GM03348 (cell line): ENCODE results near the gene SLC19A1.

Experiments used
- DNase-seq: peaks from one replicate; pipeline ENCODE4 v3.0.0; 2012; ENCODE audit warnings: low spot score

Gene SLC19A1

DNA sequence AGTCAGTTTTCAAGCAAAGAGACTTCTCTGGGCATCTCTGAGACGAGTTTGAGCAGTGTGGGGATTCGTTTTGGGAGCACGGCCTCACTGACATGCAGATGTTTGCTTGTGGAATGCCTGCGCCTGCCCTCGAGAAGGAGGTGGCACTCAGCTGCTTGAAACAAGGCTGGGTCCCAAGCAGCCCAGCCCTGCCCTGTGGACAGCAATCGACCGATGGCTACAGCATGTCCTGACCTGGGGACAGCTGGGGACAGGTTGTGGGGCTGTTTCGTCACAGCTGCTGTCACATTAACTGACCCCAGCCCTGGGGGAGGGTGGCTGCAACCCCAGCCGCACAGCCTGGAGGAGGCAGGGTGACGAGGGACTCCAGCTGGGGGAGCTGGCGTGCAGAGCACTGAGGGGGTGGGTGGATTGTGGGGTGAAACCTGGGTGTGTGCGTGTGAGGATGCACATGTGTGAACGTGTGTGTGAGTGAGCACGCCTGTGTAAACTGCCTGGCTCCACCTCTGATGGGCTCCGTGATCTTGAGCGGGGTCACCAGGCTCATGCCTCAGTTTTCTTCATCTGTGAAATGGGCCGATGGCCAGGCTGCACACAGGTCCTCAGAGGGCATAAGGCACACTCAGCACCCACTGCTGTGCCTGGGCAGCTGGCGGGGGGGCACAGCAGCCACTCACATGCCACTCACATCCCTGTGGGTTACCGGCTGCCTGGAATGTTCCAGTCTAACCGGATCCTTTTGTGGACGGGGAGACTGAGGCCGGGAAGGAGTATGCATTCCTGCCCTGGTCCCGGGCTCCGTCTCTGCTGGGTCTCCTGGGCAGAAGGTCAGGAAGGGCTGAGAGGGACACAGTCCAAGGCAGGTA is 87.9 kb downstream of the SLC19A1 start:
- DNase-seq: peak; percentile 30

DNA sequence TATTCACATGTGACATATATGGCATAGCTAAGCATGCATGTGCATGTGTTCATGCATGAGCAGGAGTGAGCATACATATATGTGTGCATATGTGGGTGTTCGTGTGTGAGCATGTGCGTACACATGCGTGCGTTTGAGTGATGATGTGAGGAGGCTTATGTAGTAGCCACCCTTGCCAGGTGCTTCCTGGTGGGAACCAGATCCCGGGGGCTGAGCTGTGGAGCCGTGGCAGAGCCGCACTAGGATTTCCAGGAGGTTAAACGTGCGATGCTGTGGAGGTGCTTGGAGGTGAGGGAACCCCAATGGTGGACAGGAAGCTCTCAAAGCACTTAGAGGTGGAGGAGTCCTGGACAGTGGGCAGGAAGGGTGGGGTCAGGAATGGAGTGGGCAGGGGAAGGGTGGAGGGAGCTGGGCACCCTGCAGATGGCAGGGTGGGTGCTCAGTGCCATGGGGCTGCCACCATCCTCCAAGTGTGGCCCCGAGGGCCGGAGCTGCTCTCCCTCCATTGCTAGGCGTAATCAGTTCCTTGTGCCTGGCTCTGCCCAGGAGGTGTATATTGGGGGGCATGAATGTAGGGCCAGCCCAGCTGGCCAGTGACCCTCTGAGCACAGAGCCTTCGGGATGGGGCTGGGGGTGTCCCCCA is 88.8 kb downstream of the SLC19A1 start:
- no peak for DNase-seq

DNA sequence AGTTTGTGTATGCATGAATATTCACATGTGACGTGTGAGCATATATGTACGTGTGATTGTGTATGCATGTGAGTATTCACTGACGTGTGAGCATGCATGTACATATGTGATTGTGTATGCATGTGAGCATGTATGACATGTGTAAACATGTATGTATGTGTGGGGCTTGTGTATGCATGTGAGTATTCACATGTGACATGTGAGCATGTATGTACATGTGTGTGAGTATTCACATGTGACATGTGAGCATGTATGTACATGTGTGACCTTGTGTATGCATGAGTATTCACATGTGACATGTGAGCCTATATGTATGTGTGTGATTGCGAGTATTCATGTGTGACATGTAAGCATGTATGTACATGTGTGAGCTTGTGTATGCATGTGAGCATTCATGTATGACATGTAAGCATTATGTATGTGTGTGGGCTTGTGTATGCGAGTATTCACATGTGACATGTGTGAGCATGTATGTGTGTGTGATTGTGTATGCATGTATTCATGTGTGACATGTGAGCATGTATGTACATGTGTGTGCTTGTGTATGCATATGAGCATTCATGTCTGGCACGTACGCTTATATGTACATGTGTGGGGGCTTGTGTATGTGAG is 89.4 kb downstream of the SLC19A1 start:
- no peak for DNase-seq

DNA sequence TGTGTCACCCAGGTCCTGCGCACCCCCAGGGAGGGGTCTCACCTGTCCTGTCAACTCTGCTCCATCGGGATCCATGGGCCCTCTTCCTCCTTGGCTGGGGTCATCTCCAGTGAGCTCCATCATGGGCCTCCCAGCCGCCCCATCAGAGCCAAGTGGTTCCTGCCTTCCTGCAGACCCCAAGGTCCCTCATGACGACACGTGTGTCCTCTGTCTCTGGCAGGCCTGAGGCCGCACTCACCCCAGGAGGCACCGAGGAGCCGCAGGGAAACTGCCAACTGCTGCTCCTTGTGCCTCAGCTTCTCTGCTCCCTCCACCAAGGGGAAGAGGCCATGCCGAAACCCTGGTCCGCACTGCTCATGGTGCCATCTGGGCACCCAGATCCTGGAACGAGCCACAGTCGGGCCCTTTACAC is 90.5 kb downstream of the SLC19A1 start:
- DNase-seq: no peak

DNA sequence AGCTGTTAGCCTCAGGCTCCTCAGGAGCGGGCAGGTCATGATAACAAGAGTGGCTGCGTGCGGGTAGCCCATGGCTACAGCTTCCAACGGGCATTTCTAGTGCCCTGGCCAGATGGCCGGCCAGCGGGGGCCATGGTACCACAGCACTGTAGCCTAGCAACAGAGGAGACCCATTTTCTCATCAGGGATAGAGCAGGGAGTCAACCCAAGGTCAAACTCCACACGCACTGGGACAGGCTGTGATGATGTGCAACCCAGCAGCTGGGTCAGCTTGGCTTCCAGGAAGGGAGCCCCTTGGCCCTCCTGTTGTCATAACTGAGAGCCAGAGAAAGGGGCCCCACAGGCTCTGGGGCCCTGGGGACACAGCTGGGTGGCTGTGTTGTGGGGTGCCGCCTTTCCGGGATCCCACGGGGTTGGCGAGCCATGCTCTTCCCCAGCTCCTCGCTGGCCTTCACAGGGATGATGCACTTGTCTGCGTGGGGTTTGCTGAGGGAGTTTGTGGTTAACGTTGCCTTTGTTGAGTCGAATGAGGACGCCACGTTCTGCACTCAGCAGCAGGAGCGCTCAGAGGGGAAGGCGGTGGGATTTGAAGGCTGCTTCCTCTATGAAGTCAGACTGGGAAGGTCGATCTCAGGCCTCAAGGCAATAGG is 91.0 kb downstream of the SLC19A1 start:
- no peak for DNase-seq

DNA sequence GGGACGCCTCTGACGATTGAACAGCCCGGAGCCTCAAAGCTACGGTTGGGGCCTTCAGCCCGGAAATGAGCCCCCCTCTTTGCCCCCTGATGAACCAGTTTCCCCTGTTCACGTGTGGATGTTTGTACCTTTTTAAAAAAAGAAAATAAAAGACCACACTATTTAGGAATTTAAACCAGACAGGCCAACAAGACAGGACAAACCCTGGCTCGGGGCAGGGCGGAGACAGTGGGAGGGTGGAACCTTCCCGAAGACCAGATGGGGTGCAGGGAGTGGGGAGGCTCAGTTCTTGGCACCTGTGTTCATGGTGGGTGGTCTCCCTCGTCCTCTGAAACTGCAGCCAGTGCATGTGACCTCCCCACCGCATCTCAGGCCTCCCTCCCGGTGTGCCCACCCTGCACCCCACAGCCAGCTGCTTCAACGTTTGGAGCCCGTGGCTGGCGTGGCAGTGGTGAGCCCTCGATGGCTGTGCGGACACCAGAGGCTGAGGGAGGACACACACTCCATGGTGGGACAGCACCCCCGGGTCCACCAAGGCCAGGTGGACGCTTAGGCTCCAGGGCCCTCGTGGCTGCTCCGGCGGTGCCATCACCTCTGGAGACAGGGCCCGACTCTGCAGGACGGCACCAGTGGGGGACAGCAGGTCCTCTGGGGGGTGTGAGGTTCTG is 91.7 kb downstream of the SLC19A1 start:
- DNase-seq: no peak

DNA sequence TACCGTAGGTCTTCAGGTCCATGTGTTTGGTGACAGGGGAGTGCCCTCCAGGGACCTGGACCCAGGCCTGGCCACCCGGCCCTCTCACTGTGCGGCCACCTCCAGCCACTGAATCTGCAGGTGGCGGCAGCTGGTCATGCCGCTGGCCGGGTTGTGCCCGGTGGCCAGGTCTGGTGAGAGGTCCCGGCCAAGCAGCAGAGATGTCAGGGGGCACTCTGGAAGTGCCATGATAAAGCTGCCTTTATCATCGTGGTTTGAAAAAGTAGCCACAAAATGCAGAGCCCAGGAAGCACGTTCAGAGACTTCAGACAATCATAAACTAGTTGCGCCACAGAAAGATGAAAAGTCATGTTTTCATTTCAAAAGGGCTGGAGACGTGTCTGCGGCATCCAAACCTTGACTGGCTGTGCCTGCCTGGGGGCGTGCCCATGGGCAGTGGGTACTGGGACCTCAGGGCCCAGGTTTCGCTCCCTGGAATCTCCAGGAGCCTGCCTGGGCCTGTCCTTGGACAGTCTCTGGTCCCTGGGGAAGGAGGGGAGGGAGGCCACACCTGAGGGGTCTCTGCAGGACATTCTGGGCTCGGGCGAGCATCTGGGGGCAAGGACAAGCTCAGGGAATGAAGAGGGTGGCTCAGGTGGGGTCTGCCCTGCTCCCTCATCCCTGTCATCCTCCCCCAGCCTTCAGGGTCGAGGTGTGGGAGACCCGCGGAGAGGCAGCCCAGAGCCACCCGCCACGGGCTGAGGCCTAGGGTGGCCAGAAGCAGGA is 92.4 kb downstream of the SLC19A1 start:
- no peak for DNase-seq

GRCh38 chr21:45448810-45449657 is 93.2 kb downstream of the SLC19A1 start:
- no peak for DNase-seq

- no peak for DNase-seq
Observed at GRCh38 chr21:45448283-45448809, 93.9 kb downstream of the SLC19A1 start.
